Nephron (organoid): ENCODE data around the gene SEPSECS.
A peak's percentile ranks its signal among the peaks of the same experiment; 100 is the strongest.
"Not testable (repeated sequence)": the region's sequence is repeated elsewhere in the genome, so short reads cannot be mapped to it uniquely, and the experiment has no call there.

Source experiments
- H3K27ac Mint-ChIP-seq, 3 experiments: 2 replicates each; pipeline ENCODE4 v1.8.0; 2020; ENCODE audit warnings: mixed read lengths in 3 of 3, mild to moderate bottlenecking in 2 of 3, moderate library complexity in 1 of 3
- H3K27me3 Mint-ChIP-seq: 2 replicates; pipeline ENCODE4 v1.8.0; 2021; ENCODE audit warnings: low read depth, mild to moderate bottlenecking, moderate library complexity, mixed read lengths
- H3K36me3 Mint-ChIP-seq: 2 replicates; pipeline ENCODE4 v1.8.0; 2020; ENCODE audit warnings: low read depth, mixed read lengths
- H3K4me1 Mint-ChIP-seq: 2 replicates; pipeline ENCODE4 v1.8.0; 2020; ENCODE audit warnings: mixed read lengths
- H3K4me3 Mint-ChIP-seq, 3 experiments: 2 replicates each; pipeline ENCODE4 v1.8.0; 2020; ENCODE audit warnings: mild to moderate bottlenecking in 3 of 3, mixed read lengths in 3 of 3, moderate library complexity in 2 of 3
- H3K9me3 Mint-ChIP-seq: 2 replicates; pipeline ENCODE4 v1.8.0; 2020; ENCODE audit warnings: mixed read lengths
- TF ChIP-seq, protein P1 (sequence below), 3 experiments: fragments of 200-600 bp; sonication (generic); IDR thresholded peaks; one replicate each; pipeline ENCODE4 v1.5.0; 2021; ENCODE audit warnings: antibody characterized with exemption in 3 of 3; ENCODE audit not compliant: unreplicated experiment in 3 of 3

The SEPSECS gene

DNA sequence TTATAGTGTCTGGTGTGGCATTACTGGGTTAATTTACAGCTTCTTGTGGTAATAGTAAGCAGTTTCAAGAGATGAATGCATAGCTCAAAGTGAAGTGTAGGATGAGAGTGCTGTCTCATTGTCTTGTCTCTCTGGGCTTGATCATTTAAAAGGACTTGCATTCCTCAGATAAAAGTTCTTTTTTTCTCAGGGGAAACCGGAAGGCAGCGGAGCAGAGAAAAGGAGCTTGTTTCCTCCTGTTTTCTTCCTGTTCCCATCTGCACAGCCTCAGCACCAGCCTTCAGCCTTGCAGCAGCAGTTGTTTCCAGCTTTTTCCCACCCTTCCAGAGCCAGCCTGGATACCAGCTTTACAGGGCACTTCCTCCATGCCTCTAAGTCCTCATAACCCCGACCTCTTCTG lies 68.1 kb downstream of the SEPSECS start:
- TF ChIP-seq, protein P1, sequence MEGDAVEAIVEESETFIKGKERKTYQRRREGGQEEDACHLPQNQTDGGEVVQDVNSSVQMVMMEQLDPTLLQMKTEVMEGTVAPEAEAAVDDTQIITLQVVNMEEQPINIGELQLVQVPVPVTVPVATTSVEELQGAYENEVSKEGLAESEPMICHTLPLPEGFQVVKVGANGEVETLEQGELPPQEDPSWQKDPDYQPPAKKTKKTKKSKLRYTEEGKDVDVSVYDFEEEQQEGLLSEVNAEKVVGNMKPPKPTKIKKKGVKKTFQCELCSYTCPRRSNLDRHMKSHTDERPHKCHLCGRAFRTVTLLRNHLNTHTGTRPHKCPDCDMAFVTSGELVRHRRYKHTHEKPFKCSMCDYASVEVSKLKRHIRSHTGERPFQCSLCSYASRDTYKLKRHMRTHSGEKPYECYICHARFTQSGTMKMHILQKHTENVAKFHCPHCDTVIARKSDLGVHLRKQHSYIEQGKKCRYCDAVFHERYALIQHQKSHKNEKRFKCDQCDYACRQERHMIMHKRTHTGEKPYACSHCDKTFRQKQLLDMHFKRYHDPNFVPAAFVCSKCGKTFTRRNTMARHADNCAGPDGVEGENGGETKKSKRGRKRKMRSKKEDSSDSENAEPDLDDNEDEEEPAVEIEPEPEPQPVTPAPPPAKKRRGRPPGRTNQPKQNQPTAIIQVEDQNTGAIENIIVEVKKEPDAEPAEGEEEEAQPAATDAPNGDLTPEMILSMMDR (IDR thresholded peaks at IDR 0.05; ENCODE audit: unreplicated experiment in 3 of 3) = no peak
- Mint-ChIP-seq H3K4me1 (peaks cover 40% of the 10 kb centered on the region), H3K27ac (peak overlapping the region; percentile 22 to 69 (median 44)), H3K9me3 (peaks cover 16% of the 10 kb centered on the region), H3K36me3 (no peaks in the 10 kb centered on the region), H3K27me3 (peaks cover 14% of the 10 kb centered on the region), H3K4me3 (no peak overlapping the region)

DNA sequence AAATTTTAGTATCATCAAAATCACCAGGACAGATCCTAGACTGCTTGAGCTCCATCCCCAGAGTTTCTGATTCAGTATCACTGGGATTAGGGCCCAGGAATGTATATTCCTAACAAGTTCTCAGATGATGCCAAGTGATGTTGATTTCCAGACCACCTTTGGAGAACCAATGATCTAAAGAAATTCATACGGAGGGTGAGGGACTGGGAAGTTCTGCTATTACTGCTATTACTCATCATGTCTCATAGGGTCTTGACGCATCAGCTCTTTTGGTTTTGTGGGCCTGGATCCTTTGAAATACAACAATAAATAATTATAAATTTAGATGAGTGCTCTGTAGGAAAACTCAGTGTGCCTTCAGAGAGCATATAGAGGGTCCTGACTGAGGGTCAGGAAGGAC lies 69.7 kb downstream of the SEPSECS start:
- Mint-ChIP-seq H3K9me3 (peaks cover 16% of the 10 kb centered on the region), H3K4me1 (peaks cover 37% of the 10 kb centered on the region), H3K36me3 (no peaks in the 10 kb centered on the region), H3K27ac (no peak overlapping the region), H3K4me3 (no peak overlapping the region), H3K27me3 (peaks cover 14% of the 10 kb centered on the region)
- TF ChIP-seq, protein P1 (IDR thresholded peaks at IDR 0.05; ENCODE audit: unreplicated experiment in 3 of 3) = no peak

DNA sequence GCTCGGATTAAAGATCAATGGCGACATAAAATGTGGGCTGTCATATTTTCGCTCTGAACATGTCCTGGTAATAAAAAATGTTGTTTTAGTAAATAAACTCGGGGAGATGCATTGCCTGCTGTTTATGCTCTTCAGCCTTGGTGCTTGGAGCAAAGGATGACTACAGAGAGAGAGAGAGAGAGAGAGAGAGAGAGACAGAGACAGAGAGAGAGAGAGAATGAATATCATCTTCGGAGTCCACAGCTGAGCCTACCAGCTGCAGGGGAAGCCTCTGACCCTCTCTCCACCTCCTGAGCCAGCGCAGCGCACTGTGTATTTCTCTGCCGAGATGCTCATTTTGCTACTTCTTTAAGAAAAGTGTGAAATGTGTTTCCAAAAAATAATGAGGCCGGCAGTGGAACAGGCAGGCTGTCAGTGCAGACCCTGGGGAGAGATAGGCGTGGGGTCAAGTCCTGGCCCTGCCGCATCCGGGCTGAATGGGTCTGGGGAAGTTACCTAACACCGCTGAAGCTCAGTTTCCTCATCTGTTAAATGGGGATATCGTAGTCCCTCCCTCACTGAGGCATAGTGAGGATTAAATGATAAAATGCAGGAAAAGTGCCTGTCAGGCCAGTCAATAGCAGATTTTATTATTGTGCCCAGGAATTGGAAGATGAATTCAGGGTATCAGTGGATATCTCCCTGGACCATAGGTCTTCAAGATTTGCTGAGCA lies 71.0 kb downstream of the SEPSECS start:
- Mint-ChIP-seq H3K4me3 (no peak overlapping the region), H3K27ac (peak overlapping the region in 1 of 3 experiments; percentile 25), H3K36me3 (no peaks in the 10 kb centered on the region), H3K27me3 (peaks cover 15% of the 10 kb centered on the region), H3K4me1 (peaks cover 33% of the 10 kb centered on the region), H3K9me3 (peaks cover 13% of the 10 kb centered on the region)
- TF ChIP-seq, protein P1 (IDR thresholded peaks at IDR 0.05; ENCODE audit: unreplicated experiment in 3 of 3) = no peak

DNA sequence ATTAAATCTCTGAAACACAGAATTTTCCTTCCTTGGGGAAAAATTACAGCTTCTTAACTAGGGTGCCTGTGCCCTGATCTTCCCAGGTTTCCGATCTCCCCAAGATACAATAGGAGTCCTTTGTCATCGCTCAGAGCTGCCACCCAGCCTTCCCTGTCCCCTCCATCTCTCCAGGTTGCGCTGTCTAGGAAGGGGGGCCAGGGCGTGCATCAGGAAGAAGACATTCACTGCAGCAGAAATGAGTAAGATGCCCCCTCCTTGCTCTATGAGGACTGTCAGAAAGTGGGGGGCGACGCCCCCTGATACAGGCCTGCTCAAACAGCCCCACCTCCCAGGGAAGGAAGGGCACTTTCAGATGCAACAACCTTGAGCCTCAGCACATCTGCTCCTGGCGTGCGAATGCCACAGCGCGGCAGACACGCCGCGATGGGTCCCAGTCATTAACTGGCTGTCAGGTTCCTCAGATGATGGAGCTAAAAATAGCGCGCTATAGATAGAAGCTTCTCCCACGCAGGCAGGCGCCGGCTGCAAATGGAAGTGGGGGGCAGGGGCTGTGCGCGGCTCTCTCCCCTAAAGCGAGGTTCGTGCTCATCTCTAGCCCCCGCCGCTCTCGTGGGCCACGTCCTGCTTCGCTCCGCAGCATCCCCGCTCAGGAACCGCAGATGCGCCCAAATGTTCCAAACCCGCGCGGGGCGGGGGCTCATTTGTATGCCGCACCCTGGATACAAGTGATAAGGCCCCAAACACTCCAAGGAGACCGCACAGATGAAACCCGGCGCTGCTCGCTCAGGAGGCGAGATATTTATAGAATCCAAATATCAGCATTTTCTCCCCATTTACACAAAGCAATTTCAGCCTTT lies 71.9 kb downstream of the SEPSECS start:
- Mint-ChIP-seq H3K4me3 (no peak overlapping the region), H3K27ac (no peak overlapping the region), H3K4me1 (peaks cover 31% of the 10 kb centered on the region), H3K9me3 (peaks cover 4% of the 10 kb centered on the region), H3K36me3 (no peaks in the 10 kb centered on the region), H3K27me3 (peaks cover 15% of the 10 kb centered on the region)
- TF ChIP-seq, protein P1 (IDR thresholded peaks at IDR 0.05; ENCODE audit: unreplicated experiment in 3 of 3) = no peak

DNA sequence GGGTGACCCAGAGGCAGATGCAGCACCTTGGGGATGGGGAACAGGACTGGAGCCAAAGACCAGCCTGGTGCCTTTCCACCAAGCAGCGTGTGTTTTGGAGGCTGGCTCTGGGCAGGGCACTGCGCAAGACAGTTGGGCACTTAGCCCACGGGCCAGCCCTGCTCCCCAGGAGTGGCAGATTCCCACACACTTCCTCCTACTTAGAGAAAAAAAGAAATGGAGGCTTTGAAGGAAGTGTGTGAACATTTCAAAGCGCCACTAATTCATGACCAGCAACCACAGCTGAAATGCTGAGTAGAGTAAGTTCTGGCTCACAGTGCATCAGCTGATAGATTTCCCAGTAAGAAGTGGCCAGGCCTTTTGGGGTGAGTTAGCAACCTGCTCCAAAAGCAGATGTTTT lies 74.6 kb downstream of the SEPSECS start:
- H3K4me1 Mint-ChIP-seq = peaks cover 14% of the 10 kb centered on the region
- H3K9me3 Mint-ChIP-seq = no peaks in the 10 kb centered on the region
- TF ChIP-seq, protein P1 (IDR thresholded peaks at IDR 0.05; ENCODE audit: unreplicated experiment in 3 of 3) = no peak
- no peak overlapping the region for H3K27ac Mint-ChIP-seq
- peaks cover 11% of the 10 kb centered on the region for H3K27me3 Mint-ChIP-seq
- H3K4me3 Mint-ChIP-seq = no peak overlapping the region
- no peaks in the 10 kb centered on the region for H3K36me3 Mint-ChIP-seq

DNA sequence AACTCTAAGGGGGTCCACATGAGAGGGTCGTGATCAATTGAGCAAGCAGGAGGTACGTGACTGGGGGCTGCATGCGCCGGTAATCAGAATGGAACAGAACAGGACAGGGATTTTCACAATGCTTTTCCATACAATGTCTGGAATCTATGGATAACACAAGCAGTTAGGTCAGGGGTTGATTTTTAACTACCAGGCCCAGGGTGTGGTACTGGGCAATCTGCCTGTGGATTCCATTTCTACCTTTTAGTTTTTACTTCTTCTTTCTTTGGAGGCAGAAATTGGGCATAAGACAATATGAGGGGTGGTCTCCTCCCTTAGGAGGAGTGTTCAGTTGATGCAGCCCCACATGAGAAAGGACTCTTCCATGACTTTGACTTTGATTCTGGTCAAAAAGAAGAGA lies 76.8 kb downstream of the SEPSECS start:
- not testable (repeated sequence) for H3K36me3 Mint-ChIP-seq

More for the DNA sequence above, 76.8 kb downstream of the SEPSECS start:
- peak overlapping the region; percentile 38 to 89 (median 69) for H3K27ac Mint-ChIP-seq
- not testable (repeated sequence) for H3K4me3 Mint-ChIP-seq, H3K9me3 Mint-ChIP-seq, H3K4me1 Mint-ChIP-seq
- peaks cover 11% of the 10 kb centered on the region for H3K27me3 Mint-ChIP-seq
